C4-2B (cell line): ENCODE results near the gene DAP.
"Not testable (repeated sequence)": the region's sequence is repeated elsewhere in the genome, so short reads cannot be mapped to it uniquely, and the experiment has no call there.

ENCODE experiments used
- H3K27ac ChIP-seq: fragments of 450-650 bp; 2 replicates; pipeline ENCODE4 v1.5.1; 2017
- ZFX ChIP-seq: fragments of 450-650 bp; IDR thresholded peaks from 2 replicates; pipeline ENCODE4 v1.6.1; 2017
- TF ChIP-seq, protein P1 (sequence below): fragments of 450-650 bp; conservative IDR thresholded peaks from 2 replicates; pipeline ENCODE4 v1.5.1; 2017; ENCODE audit warnings: mild to moderate bottlenecking

The DAP gene

DNA sequence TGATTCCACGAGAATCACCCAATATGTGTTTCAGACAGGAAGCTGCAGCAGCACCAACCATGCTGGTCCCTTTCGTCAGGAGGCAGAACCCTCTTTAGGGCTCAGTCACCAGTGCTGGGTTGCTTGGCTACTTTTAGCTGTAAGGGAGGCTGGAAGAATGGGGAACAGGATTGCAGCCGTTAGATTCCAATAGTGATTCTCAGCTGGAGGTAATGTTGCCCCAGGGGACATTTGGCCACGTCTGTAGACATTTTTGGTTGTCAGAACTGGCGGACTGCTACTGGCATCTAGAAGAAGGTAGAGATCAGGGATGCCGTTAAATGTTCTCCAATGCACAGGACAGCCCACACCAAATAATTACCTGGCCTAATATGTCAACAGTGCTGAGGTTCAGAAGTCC is 115.4 kb downstream of the DAP start:
- H3K27ac ChIP-seq = no peak overlapping the region
- TF ChIP-seq, protein P1, sequence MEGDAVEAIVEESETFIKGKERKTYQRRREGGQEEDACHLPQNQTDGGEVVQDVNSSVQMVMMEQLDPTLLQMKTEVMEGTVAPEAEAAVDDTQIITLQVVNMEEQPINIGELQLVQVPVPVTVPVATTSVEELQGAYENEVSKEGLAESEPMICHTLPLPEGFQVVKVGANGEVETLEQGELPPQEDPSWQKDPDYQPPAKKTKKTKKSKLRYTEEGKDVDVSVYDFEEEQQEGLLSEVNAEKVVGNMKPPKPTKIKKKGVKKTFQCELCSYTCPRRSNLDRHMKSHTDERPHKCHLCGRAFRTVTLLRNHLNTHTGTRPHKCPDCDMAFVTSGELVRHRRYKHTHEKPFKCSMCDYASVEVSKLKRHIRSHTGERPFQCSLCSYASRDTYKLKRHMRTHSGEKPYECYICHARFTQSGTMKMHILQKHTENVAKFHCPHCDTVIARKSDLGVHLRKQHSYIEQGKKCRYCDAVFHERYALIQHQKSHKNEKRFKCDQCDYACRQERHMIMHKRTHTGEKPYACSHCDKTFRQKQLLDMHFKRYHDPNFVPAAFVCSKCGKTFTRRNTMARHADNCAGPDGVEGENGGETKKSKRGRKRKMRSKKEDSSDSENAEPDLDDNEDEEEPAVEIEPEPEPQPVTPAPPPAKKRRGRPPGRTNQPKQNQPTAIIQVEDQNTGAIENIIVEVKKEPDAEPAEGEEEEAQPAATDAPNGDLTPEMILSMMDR = no peak
- no peak for TF ChIP-seq ZFX

DNA sequence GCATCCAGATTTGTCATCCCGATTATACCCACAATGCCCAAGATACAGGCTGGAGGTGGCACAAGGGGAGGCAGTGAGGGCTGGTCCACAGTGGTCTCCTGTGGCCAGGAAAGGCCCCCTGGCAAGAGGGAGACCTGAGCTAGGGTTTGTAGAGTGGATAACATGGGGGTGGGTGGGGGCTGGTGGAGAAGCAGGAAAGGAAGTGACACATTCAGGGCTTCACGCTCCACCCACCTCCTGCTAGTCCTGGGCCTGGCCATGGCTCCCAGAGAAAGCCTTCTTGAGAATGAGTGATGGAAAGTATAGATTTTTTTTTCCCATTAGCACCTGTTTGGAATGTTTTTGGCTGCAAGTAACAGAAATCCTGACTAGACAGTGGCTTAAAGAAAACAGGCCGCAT is 115.9 kb downstream of the DAP start:
- no peak overlapping the region for H3K27ac ChIP-seq
- TF ChIP-seq ZFX = no peak
- TF ChIP-seq, protein P1 = no peak

DNA sequence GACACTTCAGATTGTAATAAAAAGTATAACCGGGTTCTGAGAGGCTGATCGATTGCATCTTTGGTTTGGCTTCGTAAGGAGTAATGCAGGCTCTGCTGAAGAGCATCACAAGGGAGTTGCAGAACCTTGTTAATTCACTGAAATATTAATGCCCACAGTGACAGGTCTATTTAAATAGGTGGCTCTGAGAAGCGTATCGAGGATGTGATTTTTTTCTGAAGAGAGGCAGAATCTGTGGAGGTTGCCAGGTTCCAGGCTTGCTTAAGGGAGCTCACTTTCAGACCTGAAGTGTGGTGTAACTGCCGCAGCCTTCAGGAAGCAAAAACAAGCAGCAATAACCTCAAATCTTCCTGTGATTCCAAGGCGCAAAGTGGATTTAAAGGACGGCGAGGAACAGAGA is 116.8 kb downstream of the DAP start:
- no peak overlapping the region for H3K27ac ChIP-seq
- TF ChIP-seq ZFX = no peak
- TF ChIP-seq, protein P1 = no peak

DNA sequence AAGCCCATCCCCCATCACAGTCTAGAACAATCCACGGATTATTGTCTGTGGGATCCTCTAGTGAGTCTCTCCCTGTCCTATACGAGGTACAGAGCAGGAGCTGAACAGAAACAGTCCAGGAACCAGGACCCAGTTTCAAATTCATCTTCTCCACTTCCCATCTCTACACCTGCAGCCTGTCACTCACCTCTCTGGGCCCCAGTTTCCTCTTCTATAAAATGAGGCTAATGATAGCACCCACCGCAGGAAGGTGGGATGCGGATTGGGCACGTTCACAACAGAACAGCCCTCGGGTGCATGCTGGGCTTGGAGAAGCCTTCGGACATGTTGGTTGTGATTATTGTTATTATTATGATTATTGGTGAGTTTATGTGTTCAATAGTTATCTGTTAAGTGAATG is 118.7 kb downstream of the DAP start:
- H3K27ac ChIP-seq = no peak overlapping the region
- no peak for TF ChIP-seq ZFX
- TF ChIP-seq, protein P1 = no peak

DNA sequence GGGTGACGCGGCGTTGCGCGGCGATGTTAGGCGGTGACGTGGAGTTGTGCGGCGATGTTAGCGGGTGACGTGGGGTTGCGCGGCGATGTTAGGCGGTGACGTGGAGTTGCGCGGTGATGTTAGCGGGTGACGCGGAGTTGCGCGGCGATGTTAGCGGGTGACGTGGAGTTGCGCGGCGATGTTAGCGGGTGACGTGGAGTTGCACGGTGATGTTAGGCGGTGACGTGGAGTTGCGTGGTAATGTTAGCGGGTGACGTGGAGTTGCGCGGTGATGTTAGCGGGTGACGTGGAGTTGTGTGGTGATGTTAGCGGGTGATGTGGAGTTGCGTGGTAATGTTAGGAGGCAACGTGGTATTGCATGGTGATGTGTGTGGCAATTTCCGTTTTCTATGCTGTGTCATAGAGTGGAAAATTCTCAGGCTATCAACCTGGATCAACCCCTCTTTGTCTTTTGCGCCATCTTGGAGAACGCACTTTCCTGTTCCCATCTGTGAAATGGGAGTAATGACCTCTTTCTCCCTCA is 121.1 kb downstream of the DAP start:
- TF ChIP-seq, protein P1 = no peak
- no peak for TF ChIP-seq ZFX
- H3K27ac ChIP-seq = no peak overlapping the region

DNA sequence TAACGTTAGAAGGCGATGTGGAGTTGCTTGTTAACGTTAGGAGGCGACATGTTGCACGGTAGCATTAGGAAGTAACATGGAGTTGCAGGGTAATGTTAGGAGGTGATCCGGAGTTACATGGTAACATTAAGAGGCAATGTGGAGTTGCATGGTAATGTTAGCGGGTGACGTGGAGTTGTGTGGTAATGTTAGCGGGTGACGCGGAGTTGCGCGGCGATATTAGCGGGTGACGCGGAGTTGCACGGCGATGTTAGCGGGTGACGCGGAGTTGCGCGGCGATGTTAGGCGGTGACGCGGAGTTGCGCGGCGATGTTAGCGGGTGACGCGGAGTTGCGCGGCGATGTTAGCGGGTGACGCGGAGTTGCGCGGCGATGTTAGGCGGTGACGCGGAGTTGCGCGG is 122.3 kb downstream of the DAP start:
- H3K27ac ChIP-seq = not testable (repeated sequence)

DNA sequence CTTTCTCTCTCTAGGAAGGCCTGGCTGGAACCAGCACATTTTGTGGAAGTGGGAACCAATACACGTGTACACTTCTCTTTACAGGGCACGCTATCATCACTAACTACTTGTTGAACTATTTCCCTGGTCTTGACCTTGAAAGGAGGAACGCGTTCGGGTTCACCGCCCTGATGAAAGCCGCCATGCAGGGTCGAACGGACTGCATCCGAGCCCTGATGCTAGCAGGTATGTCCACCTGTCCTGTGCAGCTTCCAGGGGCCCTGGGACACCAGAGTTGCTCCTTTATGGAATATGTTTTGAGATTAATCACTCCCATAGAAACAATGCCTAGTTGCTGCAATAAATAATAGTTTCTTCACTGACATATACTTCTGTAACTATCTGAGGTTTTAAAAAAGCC is 123.1 kb downstream of the DAP start:
- TF ChIP-seq ZFX = no peak
- TF ChIP-seq, protein P1 = no peak
- no peak overlapping the region for H3K27ac ChIP-seq

DNA sequence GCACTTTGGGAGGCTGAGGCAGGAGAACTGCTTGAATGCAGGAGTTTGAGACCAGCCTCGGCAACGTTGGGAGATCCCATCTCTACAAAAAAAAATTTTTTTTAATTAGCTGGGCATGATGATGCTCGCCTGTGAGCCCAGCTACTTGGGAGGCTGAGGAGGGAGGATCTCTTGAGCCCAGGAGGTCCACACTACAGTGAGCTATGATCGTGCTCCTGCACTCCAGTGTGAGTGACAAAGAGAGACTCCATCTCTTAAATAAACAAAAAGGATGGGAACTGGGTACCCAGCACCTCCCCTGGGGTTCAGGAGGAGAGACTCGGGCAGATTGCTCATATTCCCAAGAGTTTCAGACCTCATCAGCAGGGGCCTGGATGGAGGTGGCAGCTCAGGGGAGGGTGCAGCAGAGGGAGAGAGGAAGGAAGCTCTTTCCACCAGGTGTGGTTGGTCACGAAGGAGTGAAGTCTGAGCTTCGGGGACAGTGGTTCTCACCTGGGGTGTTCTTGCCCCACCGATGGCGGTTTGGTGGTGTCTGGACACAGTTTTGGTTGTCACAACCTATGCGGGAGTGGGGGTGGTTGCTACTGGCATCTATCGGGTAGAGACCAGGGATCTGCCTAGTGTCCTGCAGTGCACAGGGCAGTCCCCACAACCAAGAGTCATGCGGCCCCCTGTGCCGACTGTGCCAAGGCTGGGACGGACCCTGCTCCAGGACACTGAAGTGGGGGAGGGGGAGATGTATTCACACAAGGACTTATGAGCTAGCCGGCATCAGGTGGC is 124.5 kb downstream of the DAP start:
- TF ChIP-seq ZFX = no peak
- TF ChIP-seq, protein P1 = no peak
- H3K27ac ChIP-seq = no peak overlapping the region
